Measurements from ENCODE around the gene PI4K2A.

PI4K2A gene

GRCh38 chr10:97659589-97659988 is 19.1 kb downstream of the PI4K2A start:
- peaks cover 31% of the 10 kb centered on the region for H3K36me3 ChIP-seq

GRCh38 chr10:97664282-97664850 is 23.9 kb downstream of the PI4K2A start:
- DNase-seq, result no peak
- TF ChIP-seq CTCF (IDR thresholded peaks at IDR 0.05; ENCODE audit: low read depth, low read length), result no peak
- H3K4me1 ChIP-seq, result peaks cover 12% of the 10 kb centered on the region
- peaks cover 33% of the 10 kb centered on the region for H3K36me3 ChIP-seq
- H3K27me3 ChIP-seq, result no peaks in the 10 kb centered on the region
- H3K9me3 ChIP-seq, result no peaks in the 10 kb centered on the region
- H3K4me3 ChIP-seq (ENCODE audit: low read depth, low read length), result no peak overlapping the region

More at GRCh38 chr10:97659589-97659988, 19.1 kb downstream of the PI4K2A start:
- DNase-seq, result peak; percentile 90
- TF ChIP-seq CTCF (IDR thresholded peaks at IDR 0.05; ENCODE audit: low read depth, low read length), result no peak
- Histone ChIP-seq H3K27me3 (no peaks in the 10 kb centered on the region), H3K9me3 (no peaks in the 10 kb centered on the region), H3K4me1 (peaks cover 23% of the 10 kb centered on the region), H3K4me3 (ENCODE audit: low read depth, low read length) (no peak overlapping the region)

- H3K27me3 ChIP-seq, result no peaks in the 10 kb centered on the region
- peaks cover 10% of the 10 kb centered on the region for H3K4me1 ChIP-seq
- H3K36me3 ChIP-seq, result peaks cover 44% of the 10 kb centered on the region
- no peak overlapping the region for H3K4me3 ChIP-seq (ENCODE audit: low read depth, low read length)
- DNase-seq, result no peak
- H3K9me3 ChIP-seq, result no peaks in the 10 kb centered on the region
- TF ChIP-seq CTCF (IDR thresholded peaks at IDR 0.05; ENCODE audit: low read depth, low read length), result no peak
Measured at GRCh38 chr10:97666992-97667391, 26.5 kb downstream of the PI4K2A start.

- H3K9me3 ChIP-seq, result no peaks in the 10 kb centered on the region
- TF ChIP-seq CTCF (IDR thresholded peaks at IDR 0.05; ENCODE audit: low read depth, low read length), result no peak
- H3K4me1 ChIP-seq, result peaks cover 10% of the 10 kb centered on the region
- peak; percentile 26 for DNase-seq
- no peaks in the 10 kb centered on the region for H3K27me3 ChIP-seq
- H3K4me3 ChIP-seq (ENCODE audit: low read depth, low read length), result no peak overlapping the region
- H3K36me3 ChIP-seq, result peaks cover 43% of the 10 kb centered on the region
Measured at GRCh38 chr10:97667463-97667862, 27.0 kb downstream of the PI4K2A start.

- Histone ChIP-seq H3K4me3 (ENCODE audit: low read depth, low read length) (no peak overlapping the region), H3K36me3 (peaks cover 52% of the 10 kb centered on the region), H3K9me3 (no peaks in the 10 kb centered on the region), H3K27me3 (no peaks in the 10 kb centered on the region), H3K4me1 (peaks cover 14% of the 10 kb centered on the region)
- DNase-seq, result no peak
- no peak for TF ChIP-seq CTCF (IDR thresholded peaks at IDR 0.05; ENCODE audit: low read depth, low read length)
Measured at GRCh38 chr10:97669571-97669970, 29.1 kb downstream of the PI4K2A start.

- TF ChIP-seq CTCF (IDR thresholded peaks at IDR 0.05; ENCODE audit: low read depth, low read length), result no peak
- Histone ChIP-seq H3K27me3 (no peaks in the 10 kb centered on the region), H3K4me3 (ENCODE audit: low read depth, low read length) (no peak overlapping the region), H3K9me3 (no peaks in the 10 kb centered on the region), H3K36me3 (peaks cover 52% of the 10 kb centered on the region), H3K4me1 (peaks cover 20% of the 10 kb centered on the region)
- DNase-seq, result peak; percentile 59
Measured at GRCh38 chr10:97673736-97674525, 33.5 kb downstream of the PI4K2A start.

Data from BE2C (cell line).